Fibroblast of lung (primary cell): ENCODE results near the gene SORL1. TPM values are rescaled to one million over a fixed set of nuclear protein-coding genes. Genes with fewer than 3 reads are reported as not detected.

Experiments
- DNase-seq, 2 donors: peaks; one replicate each; pipeline versions ENCODE4 v3.0.0 to v3.0.0-alpha.2; 2010; ENCODE audit warnings: low read depth in 2 of 2
- H2AFZ ChIP-seq: 2 replicates; pipeline ENCODE4 v1.5.1; 2012; ENCODE audit warnings: low read length, control low read depth, inconsistent platforms
- H3K27ac ChIP-seq: 2 replicates; pipeline ENCODE4 v1.5.1; 2011; ENCODE audit warnings: low read length, control low read depth; ENCODE audit not compliant: insufficient read depth
- H3K27me3 ChIP-seq: 2 replicates; pipeline ENCODE4 v1.5.1; 2011; ENCODE audit warnings: mild to moderate bottlenecking, low read length; ENCODE audit not compliant: control insufficient read depth, insufficient read depth
- H3K36me3 ChIP-seq: 2 replicates; pipeline ENCODE4 v1.5.1; 2011; ENCODE audit warnings: low read length; ENCODE audit not compliant: control insufficient read depth, insufficient read depth
- H3K4me1 ChIP-seq: 2 replicates; pipeline ENCODE4 v1.5.1; 2011; ENCODE audit warnings: low read length; ENCODE audit not compliant: control insufficient read depth, insufficient read depth; ENCODE audit errors: extremely low read depth
- H3K4me2 ChIP-seq: 2 replicates; pipeline ENCODE4 v1.5.1; 2011; ENCODE audit warnings: low read length, control low read depth; ENCODE audit not compliant: insufficient read depth; ENCODE audit errors: extremely low read depth
- H3K4me3 ChIP-seq, 4 experiments: fragments of 200-600 bp in 1 of 4; sonication (generic) in 1 of 4; replicated peaks in 1 of 4; 2 replicates each; pipeline ENCODE4 v1.5.1; 2011 to 2016; ENCODE audit warnings: low read length in 4 of 4, low read depth in 3 of 4, mild to moderate bottlenecking in 3 of 4, control low read depth in 2 of 4, inconsistent platforms in 1 of 4, mixed read lengths in 1 of 4; ENCODE audit not compliant: insufficient read depth in 1 of 4; ENCODE audit errors: control extremely low read depth in 1 of 4
- H3K79me2 ChIP-seq: 2 replicates; pipeline ENCODE4 v1.5.1; 2012; ENCODE audit warnings: mild to moderate bottlenecking, low read length, inconsistent platforms; ENCODE audit not compliant: control insufficient read depth, insufficient read depth
- H3K9ac ChIP-seq: 2 replicates; pipeline ENCODE4 v1.5.1; 2011; ENCODE audit warnings: mild to moderate bottlenecking, low read length, control low read depth; ENCODE audit not compliant: insufficient read depth
- H3K9me3 ChIP-seq: 2 replicates; pipeline ENCODE4 v1.5.1; 2012; ENCODE audit warnings: low read depth, low read length; ENCODE audit not compliant: control insufficient read depth, insufficient read depth
- H4K20me1 ChIP-seq: 2 replicates; pipeline ENCODE4 v1.5.1; 2011; ENCODE audit warnings: low read length; ENCODE audit not compliant: control insufficient read depth, insufficient read depth; ENCODE audit errors: extremely low read depth
- CTCF ChIP-seq, 2 donors: IDR thresholded peaks in 1 of 2; conservative IDR thresholded peaks in 1 of 2; 1 replicate in 1 of 2; 2 replicates in 1 of 2; pipeline ENCODE4 v1.5.1; 2011 to 2012; ENCODE audit warnings: low read length in 2 of 2, control low read depth in 1 of 2, inconsistent platforms in 1 of 2, low read depth in 1 of 2, mild to moderate bottlenecking in 1 of 2
- EZH2 ChIP-seq: IDR thresholded peaks from 2 replicates; pipeline ENCODE4 v1.5.1; 2012; ENCODE audit warnings: low read length, control low read depth, mild to moderate bottlenecking; ENCODE audit errors: missing control alignments
- polyA plus RNA-seq, 2 donors: library from polyadenylated mRNA; depleted of rRNA in 1 of 2; stranded (reverse) in 1 of 2; unstranded in 1 of 2; fragments of >200 nt; gene quantifications; 2 replicates each; pipeline ENCODE4 v1.2.1, GENCODE V29; 2011 to 2012; ENCODE audit warnings: missing spikeins in 1 of 2
- total RNA-seq: library from RNA; depleted of rRNA; stranded (reverse); fragments of >200 nt; gene quantifications from 2 replicates; pipeline ENCODE4 v1.2.1, GENCODE V29; 2014

The SORL1 gene
- total and polyA plus RNA-seq, 2 donors (not counting 1 experiment from before 2014, with no cell fraction given) = 0.58 to 10.9 TPM

- TF ChIP-seq CTCF (conservative IDR thresholded peaks at IDR 0.05 in 1 of 2, IDR thresholded peaks at IDR 0.05 in 1 of 2; ENCODE audit: low read depth in 1 of 2, low read length in 2 of 2) (no peak), EZH2 (no peak)
- DNase-seq = no peak
- no peaks in the 10 kb centered on the region for H3K9me3 ChIP-seq
- no peak overlapping the region for H3K9ac ChIP-seq
- H3K4me2 ChIP-seq = no peak overlapping the region
- no peaks in the 10 kb centered on the region for H3K36me3 ChIP-seq
- peaks cover 3% of the 10 kb centered on the region for H3K27me3 ChIP-seq
- H3K27ac ChIP-seq = no peak overlapping the region
- H3K79me2 ChIP-seq = no peaks in the 10 kb centered on the region
- H4K20me1 ChIP-seq = no peaks in the 10 kb centered on the region
- H2AFZ ChIP-seq = no peak overlapping the region
- H3K4me1 ChIP-seq = no peaks in the 10 kb centered on the region
- H3K4me3 ChIP-seq = no peak overlapping the region
Measured at GRCh38 chr11:121486054-121486453, 33.9 kb downstream of the SORL1 start.

DNA sequence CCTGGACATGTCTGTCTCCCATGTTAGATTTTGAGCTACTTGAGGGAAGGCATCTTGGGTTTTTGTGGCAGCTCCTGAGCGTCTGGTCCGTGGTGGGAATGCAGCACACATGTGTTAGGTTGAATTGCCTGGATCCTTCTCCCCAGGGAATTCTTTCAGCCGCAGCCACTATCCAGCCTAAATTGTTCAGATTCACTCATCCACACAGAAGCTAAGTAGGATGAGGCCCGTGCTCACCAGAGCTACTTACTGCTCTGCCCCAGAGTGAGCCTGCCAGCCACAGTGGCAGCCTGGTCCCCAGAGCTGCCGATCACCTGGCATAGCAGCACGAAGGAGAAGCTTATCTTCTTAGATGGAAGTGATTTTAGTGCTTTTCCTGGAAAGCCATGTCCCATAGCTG is 35.1 kb downstream of the SORL1 start:
- H3K4me1 ChIP-seq = no peaks in the 10 kb centered on the region
- H3K9ac ChIP-seq = no peak overlapping the region
- TF ChIP-seq CTCF (conservative IDR thresholded peaks at IDR 0.05 in 1 of 2, IDR thresholded peaks at IDR 0.05 in 1 of 2; ENCODE audit: low read depth in 1 of 2, low read length in 2 of 2) = no peak
- TF ChIP-seq EZH2 = no peak
- H3K4me3 ChIP-seq = no peak overlapping the region
- H3K9me3 ChIP-seq = no peaks in the 10 kb centered on the region
- peaks cover 3% of the 10 kb centered on the region for H3K27me3 ChIP-seq
- H4K20me1 ChIP-seq = no peaks in the 10 kb centered on the region
- no peak for DNase-seq
- no peak overlapping the region for H3K27ac ChIP-seq
- no peak overlapping the region for H2AFZ ChIP-seq
- no peaks in the 10 kb centered on the region for H3K79me2 ChIP-seq
- H3K4me2 ChIP-seq = no peak overlapping the region
- H3K36me3 ChIP-seq = no peaks in the 10 kb centered on the region

- Histone ChIP-seq H4K20me1 (no peaks in the 10 kb centered on the region), H3K36me3 (no peaks in the 10 kb centered on the region), H3K27me3 (no peaks in the 10 kb centered on the region), H3K79me2 (no peaks in the 10 kb centered on the region), H3K27ac (no peak overlapping the region), H3K4me2 (no peak overlapping the region), H2AFZ (no peak overlapping the region), H3K4me1 (no peaks in the 10 kb centered on the region), H3K4me3 (no peak overlapping the region), H3K9ac (no peak overlapping the region), H3K9me3 (no peaks in the 10 kb centered on the region)
- no peak for TF ChIP-seq CTCF (conservative IDR thresholded peaks at IDR 0.05 in 1 of 2, IDR thresholded peaks at IDR 0.05 in 1 of 2; ENCODE audit: low read depth in 1 of 2, low read length in 2 of 2)
- TF ChIP-seq EZH2 = no peak
- no peak for DNase-seq
Measured at GRCh38 chr11:121488170-121488569, 36.1 kb downstream of the SORL1 start.
